ENCODE data around the gene CLDN6.

Gene CLDN6

DNA sequence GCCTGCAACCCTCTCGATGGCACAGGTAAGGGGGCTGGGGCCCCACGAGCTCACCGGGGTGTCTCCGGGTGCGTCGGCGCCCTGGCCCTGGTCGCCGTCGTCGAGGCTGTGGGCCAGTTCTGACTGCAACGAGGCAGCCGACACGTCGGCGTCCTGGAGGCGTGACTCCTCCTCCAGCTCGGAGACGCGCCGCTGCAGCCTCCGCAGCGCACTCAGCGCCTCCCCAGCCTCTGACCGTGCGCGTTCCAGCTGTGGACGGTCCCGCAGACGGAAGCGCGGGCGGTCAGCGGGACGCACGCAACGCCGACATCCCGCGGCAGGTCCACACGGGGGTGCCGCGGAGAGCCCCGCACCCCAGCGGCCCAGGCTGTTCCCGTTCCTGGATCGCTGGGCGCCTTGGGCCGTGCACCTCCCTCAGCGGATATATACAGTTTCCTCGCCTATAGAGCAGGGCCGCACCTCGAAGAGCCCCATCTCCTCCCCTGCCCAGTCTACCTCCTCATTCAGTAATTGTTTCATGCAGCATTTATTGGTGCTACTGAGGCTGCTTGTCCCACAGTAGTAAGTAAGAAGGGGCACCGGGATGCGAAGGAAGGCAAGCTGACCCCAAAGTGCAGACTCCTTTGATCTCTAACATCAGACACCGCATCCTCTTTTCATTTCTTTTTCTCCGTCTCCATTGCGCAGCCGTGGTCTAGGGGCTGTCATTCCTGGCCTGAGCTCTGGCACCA, 11.7 kb upstream of the CLDN6 start:
- in situ Hi-C loops (cut with MboI; ENCODE audit: low sequenced_read_pairs): no loop called here

DNA sequence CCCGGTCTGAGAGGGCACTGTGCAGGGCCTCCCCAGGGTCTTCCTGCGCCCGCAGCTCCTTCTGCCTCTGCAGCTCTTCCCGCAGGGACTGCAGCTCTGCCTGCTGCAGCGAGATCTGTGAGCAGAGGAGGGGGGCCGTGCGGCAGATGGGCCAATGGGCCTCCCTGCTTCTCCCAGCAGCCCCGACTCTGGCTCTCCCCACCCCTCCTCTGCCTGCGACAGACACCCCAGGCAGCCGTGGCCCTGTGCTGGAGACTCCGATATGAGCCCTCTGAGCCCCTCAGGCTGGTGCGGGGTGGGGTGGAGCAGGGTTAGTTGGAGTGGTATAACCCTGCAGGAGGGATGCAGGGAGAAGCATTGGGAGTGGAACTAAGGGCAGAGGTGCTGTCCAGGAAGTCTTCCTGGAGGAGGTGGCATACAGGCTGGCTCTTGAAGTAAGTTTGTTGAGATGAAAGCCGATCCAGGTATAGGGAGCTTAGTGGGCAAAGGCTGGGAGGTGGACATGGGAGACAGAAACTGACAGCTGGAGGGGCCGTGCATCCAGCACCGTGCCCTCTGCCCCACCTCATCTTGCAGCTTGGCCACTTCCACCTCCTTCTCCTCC, 10.8 kb upstream of the CLDN6 start:
- in situ Hi-C loops (cut with MboI; ENCODE audit: low sequenced_read_pairs): no loop called here

DNA sequence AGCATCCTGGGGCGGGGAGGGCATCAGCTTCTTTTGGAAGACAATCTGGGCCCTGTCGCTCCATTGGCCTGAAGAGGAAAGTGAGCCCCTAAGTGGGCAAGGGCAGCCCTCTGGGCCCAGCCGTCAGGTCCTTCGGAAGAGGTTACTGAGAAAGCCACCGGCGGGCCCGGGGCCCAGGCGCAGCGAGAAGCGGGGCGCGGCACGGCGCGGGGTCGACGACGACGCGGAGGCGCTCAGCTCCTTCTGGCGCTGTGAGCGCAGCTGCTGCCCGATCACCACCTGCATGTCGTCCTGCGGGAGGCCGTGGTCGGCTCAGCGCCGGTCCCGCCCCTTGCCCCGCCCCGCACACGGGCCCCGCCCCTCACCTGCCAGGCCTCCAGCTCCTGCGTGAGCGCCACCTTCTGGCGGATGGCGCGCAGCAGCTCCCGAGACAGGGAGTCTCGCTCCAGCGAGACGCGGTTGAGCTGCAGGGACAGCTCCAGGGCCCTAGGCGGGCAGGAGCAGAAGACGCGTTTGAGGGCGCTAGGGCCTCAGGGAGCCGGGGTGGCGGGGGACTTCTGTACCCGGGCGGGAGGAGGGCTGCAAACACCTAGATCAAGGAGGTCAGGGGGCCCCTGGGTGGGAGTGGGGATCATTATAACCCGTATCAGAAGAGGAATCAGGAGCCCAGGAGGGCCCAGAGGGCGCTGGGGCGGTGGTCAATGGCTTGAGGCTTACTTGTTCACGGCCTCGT, 10.2 kb upstream of the CLDN6 start:
- in situ Hi-C loops (cut with MboI; ENCODE audit: low sequenced_read_pairs): no loop called here

DNA sequence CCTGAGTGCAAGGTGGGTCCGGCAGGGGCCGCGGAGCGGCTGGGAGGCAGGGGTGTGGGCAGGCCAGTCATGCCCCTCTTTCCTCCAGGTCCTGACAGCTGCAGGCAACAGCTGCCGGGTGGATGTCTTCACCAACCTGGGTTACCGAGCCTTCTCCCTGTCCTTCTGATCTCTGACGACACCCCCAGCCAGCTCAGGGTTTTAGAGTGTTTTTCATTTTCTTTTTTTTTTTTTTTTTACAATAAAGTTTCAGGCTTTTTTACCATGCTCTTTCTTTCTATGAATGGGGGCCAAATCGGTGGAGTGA, 9.5 kb upstream of the CLDN6 start:
- in situ Hi-C loops (cut with MboI; ENCODE audit: low sequenced_read_pairs): no loop called here

DNA sequence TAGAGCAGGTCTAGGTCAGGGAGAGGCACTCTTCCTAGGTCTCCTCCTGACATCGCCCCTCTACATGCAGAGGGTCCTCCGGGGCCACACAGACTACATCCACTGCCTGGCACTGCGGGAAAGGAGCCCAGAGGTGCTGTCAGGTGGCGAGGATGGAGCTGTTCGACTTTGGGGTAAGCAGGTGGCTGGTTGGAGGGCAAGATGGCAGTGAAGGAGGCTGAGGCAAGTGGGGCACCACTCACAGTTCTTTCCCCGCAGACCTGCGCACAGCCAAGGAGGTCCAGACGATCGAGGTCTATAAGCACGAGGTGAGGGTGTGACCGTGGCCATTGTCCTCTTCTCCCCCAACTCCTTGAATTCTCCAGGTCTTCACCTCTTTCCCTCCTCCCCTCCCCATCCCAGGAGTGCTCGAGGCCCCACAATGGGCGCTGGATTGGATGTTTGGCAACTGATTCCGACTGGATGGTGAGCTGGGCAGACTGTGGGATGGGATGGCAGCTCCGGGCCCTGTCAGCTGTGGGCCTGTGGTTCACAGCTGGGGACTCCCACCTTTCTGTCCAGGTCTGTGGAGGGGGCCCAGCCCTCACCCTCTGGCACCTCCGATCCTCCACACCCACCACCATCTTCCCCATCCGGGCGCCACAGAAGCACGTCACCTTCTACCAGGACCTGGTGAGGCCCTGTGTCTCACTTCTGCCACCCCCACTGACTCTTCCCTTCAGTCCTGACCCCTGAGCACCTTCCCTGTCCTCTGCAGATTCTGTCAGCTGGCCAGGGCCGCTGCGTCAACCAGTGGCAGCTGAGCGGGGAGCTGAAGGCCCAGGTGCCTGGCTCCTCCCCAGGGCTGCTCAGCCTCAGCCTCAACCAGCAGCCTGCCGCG, 8.9 kb upstream of the CLDN6 start:
- in situ Hi-C loops (cut with MboI; ENCODE audit: low sequenced_read_pairs): no loop called here

DNA sequence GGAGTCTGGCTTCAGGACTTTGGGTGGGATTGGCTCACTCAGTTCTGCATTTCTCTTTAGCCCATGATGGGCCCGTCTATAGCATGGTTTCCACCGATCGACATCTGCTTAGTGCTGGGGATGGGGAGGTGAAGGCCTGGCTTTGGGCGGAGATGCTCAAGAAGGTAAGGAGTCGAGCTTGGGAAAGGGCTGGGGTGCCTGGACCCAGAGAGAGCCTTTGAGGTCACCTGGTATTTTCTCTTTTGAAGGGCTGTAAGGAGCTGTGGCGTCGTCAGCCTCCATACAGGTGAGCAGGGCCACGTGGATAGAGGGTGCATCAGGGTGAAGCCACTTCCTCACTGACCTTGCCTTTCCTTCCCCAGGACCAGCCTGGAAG, 8.0 kb upstream of the CLDN6 start:
- in situ Hi-C loops (cut with MboI; ENCODE audit: low sequenced_read_pairs): no loop called here

DNA sequence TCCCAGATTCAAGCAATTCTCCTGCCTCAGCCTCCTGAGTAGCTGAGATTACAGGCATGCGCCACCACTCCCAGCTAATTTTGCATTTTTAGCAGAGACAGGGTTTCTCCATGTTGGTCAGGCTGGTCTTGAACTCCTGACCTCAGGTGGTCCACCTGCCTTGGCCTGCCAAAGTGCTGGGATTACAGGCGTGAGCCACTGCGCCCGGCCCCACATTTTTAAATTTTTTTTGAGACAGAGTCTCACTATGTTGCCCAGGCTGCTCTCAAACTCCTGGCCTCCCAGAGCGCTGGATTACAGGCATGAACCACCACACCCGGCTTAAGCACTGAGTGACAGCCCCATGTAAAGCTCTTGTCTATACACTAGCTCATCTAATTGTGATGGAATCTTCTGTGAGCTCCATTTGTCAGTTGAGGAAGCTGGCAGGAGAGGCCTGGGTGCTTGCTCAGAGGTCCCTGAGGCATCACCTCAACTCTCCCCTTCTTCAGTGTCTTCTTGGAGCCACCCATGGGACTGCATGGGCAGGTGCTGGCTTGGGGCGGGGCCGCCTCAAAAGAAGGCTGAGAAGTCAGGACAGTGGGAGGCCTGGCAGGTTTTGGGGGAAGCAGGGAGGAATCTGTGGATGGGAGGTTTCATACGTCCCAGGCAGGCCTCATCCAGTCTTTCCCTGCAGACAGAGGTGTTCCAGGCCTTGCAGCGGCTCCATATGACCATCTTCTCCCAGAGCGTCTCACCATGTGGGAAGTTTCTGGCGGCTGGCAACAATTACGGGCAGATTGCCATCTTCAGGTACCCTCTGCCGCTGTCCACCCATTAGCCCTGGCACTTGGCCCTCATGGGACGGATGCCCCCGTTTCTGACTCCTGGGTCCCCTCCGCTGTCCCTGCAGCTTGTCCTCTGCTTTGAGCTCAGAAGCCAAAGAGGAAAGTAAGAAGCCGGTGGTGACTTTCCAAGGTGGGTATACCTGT, 7.3 kb upstream of the CLDN6 start:
- in situ Hi-C loops (cut with MboI; ENCODE audit: low sequenced_read_pairs): no loop called here

DNA sequence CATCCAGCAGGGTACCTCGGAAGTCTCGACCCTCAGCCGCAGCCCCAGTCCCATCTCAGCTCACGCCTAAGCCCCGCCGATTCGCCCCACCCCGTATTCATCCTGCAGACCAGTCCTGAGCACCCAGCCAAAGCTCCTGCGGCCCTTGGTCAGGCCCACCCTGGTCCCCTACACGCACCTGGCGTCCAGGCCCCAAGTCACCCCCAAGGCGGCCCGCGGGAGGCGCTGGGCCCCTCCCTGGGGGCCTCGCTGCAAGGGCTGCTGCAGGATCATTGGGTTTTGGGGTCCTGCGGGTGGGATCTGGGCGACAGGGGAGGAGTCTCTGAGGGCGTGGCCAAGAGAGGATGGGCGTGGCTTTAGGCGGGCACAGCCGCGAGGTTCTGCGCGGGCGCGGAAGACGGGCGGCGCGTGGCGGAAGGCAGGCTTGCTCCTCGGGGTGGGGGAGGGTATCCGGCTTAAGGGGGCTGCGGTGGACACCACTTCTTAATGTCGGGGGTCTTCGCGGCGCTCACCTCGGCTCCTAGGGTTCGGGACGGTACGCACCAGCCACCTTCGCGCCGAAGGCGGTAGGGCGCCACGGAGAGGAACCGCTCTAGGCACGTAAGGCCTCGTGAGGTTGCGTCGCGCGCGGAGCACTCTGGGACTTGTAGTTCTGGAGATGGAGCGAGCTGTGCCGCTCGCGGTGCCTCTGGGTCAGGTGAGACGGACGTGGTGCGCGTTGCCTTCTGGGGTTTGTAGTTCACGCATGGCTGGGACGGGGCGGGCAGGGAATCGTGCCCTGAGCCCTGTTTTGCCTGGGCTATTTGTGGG, 5.9 kb upstream of the CLDN6 start, which contains the start of the genes HCFC1R1 and THOC6:
HCFC1R1 (minus strand) TSS at position 274 of the 810 bp plus-strand sequence; CDS start at position 273, 1 bp downstream.
THOC6 (plus strand) TSS at position 367 of the 810 bp plus-strand sequence; CDS start at position 659, 292 bp downstream.
- in situ Hi-C loops (cut with MboI; ENCODE audit: low sequenced_read_pairs): no loop called here

DNA sequence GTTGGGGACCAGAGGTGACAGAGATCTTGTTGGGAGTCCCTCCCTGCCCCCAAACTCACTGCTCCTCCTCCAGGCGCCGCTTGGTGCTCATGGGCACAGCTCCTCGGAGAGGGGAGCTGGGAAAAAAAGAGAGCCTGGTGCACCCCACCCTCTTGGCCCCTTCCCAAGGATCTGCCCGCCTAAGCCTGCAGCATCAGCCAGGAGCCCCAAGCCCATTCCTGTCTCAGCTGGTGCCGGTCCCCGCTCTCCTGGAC, 5.4 kb upstream of the CLDN6 start:
- in situ Hi-C loops (cut with MboI; ENCODE audit: low sequenced_read_pairs): no loop called here

DNA sequence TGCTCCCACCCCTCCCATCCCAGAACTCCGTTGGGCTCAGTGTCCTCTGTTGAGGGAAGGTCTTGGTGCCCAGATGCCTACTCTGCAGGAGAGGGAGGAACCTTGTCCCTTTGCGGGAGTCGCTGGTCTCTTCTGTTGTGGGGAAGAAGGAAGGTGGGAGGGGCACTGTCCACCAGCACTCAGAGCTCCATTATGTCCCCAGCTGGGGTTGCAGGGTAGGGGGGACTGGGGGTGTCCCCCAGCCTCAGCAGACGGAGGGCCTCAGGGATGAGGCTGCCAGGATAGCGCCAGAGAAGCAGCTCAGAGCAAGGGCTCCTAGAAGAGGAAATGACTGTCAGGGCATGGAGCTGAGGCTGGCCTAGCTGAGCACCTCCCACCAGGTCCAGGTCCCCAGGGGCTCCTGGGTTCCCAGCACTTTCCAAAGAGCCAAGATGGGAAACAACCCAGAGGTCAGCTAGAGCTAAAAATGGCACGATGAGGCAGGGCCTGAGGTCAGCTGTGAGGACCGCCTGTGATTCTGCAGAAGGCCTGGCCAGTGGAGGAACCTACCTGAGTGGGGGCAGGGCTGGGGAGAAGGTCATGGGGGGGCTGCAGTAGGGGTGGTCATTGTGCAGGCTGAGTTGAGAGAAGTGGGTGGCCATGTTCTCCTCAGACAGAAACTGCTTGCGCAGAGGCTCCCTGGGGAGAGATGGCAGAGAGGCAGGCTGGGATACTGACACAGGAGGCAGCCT, 4.9 kb upstream of the CLDN6 start:
- in situ Hi-C loops (cut with MboI; ENCODE audit: low sequenced_read_pairs): no loop called here

DNA sequence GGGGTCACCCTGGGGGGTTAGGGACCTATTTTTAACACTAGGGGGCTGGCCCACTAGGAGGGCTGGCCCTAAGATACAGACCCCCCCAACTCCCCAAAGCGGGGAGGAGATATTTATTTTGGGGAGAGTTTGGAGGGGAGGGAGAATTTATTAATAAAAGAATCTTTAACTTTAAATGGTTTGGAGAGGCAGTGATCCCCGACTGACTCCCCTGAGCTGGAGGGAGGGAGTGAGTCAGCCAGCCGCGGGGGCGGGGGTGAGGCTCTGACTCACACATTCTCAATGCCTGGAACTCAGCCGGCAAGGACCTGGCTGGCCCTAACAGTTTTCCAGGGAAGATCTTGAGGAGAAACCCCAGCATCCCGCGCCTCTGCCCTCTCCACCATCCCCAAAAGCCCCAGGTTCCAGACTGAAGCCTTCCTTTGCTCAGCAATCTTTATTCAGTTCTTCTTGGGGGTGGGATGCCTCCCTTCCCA, 4.3 kb upstream of the CLDN6 start:
- in situ Hi-C loops (cut with MboI; ENCODE audit: low sequenced_read_pairs): no loop called here

DNA sequence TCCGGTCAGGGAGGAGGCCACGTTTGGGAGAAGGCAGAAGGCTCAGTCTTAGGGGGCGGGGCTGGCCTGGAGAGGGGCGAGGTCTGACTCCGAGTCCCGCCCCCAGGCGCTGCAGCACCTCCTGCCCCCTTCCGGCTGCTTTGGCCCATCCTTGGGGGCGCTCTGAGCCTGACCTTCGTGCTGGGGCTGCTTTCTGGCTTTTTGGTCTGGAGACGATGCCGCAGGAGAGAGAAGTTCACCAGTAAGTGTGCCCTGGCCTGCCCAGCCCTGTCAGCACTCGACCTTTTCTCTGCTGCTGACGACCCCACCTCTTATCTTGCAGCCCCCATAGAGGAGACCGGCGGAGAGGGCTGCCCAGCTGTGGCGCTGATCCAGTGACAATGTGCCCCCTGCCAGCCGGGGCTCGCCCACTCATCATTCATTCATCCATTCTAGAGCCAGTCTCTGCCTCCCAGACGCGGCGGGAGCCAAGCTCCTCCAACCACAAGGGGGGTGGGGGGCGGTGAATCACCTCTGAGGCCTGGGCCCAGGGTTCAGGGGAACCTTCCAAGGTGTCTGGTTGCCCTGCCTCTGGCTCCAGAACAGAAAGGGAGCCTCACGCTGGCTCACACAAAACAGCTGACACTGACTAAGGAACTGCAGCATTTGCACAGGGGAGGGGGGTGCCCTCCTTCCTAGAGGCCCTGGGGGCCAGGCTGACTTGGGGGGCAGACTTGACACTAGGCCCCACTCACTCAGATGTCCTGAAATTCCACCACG, 3.6 kb upstream of the CLDN6 start:
- in situ Hi-C loops (cut with MboI; ENCODE audit: low sequenced_read_pairs): no loop called here

DNA sequence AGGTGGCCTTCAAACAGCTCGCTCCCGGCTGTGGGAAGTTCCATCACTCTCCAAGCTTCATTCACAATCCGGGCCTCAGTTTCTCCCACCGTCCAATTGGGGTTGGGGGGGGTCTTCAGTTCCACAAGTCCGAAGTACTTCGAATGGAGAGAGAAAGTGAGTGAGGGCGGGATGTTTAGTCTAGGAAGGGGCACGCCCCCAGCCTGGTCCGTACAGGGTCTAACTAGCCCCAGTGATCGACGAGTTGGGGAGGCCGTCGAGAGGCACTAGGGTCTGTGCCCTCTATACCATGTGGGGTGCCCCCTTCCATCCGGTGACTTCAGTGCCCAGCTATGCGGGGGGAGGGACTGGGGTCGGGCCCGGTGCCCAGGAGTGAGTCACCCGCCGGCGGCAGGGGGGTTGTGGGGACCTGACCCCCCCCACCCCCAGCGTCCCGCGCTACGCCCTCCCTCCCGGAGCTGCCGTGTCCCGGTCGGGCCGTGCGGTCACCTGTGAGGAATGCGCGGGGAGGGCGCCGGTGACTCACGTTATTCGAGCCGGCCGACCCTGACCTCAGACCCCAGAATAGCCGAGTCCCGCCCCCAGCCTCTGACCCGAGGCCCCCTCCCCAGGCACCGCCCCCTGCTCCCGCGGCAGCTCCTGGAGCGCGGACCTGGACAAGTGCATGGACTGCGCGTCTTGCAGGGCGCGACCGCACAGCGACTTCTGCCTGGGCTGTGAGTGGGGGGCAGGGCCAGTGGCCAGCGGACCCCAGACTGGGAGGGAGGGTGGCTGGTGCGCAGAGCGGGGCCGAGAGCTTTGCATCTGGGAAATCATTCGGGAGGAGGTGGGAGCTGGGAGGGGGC, 2.8 kb upstream of the CLDN6 start:
- in situ Hi-C loops (cut with MboI; ENCODE audit: low sequenced_read_pairs): no loop called here

DNA sequence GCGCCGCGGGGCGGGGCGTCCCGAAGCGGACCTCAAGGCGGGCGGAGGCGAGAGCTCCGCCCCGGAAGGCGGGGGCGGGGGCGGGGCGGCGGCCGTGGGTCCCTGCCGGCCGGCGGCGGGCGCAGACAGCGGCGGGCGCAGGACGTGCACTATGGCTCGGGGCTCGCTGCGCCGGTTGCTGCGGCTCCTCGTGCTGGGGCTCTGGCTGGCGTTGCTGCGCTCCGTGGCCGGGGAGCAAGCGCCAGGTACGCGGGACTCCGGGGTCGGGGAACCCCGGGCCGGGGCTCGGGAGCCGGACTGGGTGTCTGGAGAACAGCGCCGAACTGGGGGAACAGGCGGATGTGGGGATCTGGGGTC, 2.2 kb upstream of the CLDN6 start, which contains the start of gene TNFRSF12A:
TNFRSF12A (plus strand) TSS at position 122 of the 357 bp plus-strand sequence; CDS start at position 152, 30 bp downstream.
- in situ Hi-C loops (cut with MboI; ENCODE audit: low sequenced_read_pairs): no loop called here

DNA sequence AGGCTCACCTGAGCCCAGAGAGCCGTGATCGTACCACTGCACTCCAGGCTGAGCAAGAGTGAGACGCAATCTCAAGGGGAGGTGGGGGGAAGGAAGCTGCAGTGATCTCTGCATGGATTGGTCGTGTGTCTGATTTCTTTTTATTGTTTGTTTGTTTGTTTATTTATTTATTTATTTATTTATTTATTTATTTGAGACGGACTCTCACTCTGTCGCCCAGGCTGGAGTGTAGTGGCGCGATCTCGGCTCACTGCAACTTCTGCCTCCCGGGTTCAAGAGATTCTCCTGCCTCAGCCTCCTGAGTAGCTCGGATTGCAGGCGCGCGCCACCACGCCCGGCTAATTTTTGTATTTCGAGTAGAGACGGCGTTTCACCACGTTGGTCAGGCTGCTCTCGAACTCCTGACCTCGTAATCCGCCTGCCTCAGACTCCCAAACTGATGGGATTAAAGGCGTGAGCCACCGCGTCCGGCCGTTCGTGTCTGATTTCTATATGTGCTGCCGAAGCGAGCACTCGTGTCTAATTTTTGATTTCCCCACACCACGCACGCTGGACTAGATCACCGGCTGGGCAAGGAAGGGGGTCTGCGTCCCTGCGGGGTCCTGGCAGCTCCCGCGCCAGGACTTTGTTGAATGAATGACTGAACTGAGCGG, 1.7 kb upstream of the CLDN6 start:
- in situ Hi-C loops (cut with MboI; ENCODE audit: low sequenced_read_pairs): no loop called here

DNA sequence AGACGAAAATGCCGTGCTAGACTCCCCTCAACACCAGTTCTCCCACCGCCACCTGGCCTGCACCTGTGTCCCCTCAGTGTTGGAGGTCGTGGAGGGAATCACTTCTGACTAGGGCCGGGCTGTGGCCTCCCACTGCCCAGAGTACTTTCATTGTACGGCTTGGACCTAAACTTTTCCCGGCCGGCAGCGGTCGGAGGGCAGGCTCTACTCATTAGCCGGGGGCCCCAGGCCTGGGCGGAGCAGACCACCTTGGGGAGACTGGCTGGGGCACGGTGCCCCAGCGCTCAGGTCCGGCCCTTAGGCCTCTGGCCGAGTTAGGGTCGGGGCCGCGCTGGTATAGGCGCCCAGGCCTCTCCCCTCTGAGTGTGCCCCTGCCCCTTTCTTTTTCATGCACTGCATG, 639 bp downstream of the CLDN6 start:
- in situ Hi-C loops (cut with MboI; ENCODE audit: low sequenced_read_pairs): no loop called here

All from HL-60/S4 treated with retinoic acid at 250 ng/mL for 4 days and 3 days (cell line).